Measurements from ENCODE around the gene RASSF5.

The RASSF5 gene

GRCh38 chr1:206573762-206574161 is 66.4 kb downstream of the RASSF5 start:
- no peak for TF ChIP-seq EZH2 (optimal IDR thresholded peaks at IDR 0.05; ENCODE audit: low read depth, low read length)
- no peak for TF ChIP-seq CTCF (IDR thresholded peaks at IDR 0.05; ENCODE audit: low read length)
- TF ChIP-seq EZH2phosphoT487 (IDR thresholded peaks at IDR 0.05; ENCODE audit: low read length) = no peak
- no peak for DNase-seq
- peaks cover 100% of the 10 kb centered on the region for H3K79me2 ChIP-seq (ENCODE audit: low read length)
- no peaks in the 10 kb centered on the region for H3K9me2 ChIP-seq (replicated peaks; ENCODE audit: insufficient read depth, low read length)
- H3K9ac ChIP-seq (ENCODE audit: low read length) = no peak overlapping the region
- H3K9me3 ChIP-seq (replicated peaks; ENCODE audit: insufficient read depth, low read length) = no peaks in the 10 kb centered on the region
- H3F3A ChIP-seq (ENCODE audit: insufficient read depth, low read length) = peaks cover 27% of the 10 kb centered on the region
- H3K4me3 ChIP-seq (ENCODE audit: low read length) = no peak overlapping the region
- no peaks in the 10 kb centered on the region for H3K27me3 ChIP-seq (replicated peaks; ENCODE audit: insufficient read depth, low read length)
- H3K4me2 ChIP-seq (ENCODE audit: low read depth, low read length) = peak overlapping the region; percentile 49; the same call in 1 of the 2 replicates
- H2AFZ ChIP-seq (ENCODE audit: low read length) = no peak overlapping the region
- H3K27ac ChIP-seq (ENCODE audit: low read length) = peak overlapping the region; percentile 56; the same call in 1 of the 2 replicates
- peaks cover 46% of the 10 kb centered on the region for H4K20me1 ChIP-seq (ENCODE audit: insufficient read depth, low read length)
- peaks cover 73% of the 10 kb centered on the region for H3K4me1 ChIP-seq (ENCODE audit: low read length)
- peaks cover 23% of the 10 kb centered on the region; the same call in 1 of the 2 replicates for H3K36me3 ChIP-seq (replicated peaks; ENCODE audit: insufficient read depth, low read length)

GRCh38 chr1:206575165-206575893 is 68.0 kb downstream of the RASSF5 start:
- Histone ChIP-seq H3K9me3 (replicated peaks; ENCODE audit: insufficient read depth, low read length) (no peaks in the 10 kb centered on the region), H3K36me3 (replicated peaks; ENCODE audit: insufficient read depth, low read length) (peaks cover 26% of the 10 kb centered on the region; the same call in 1 of the 2 replicates), H3K27ac (ENCODE audit: low read length) (peak overlapping the region; percentile 56; the same call in 1 of the 2 replicates), H3F3A (ENCODE audit: insufficient read depth, low read length) (peaks cover 29% of the 10 kb centered on the region), H3K4me2 (ENCODE audit: low read depth, low read length) (peak overlapping the region; percentile 49; the same call in 1 of the 2 replicates), H3K4me1 (ENCODE audit: low read length) (peaks cover 74% of the 10 kb centered on the region), H3K9me2 (replicated peaks; ENCODE audit: insufficient read depth, low read length) (no peaks in the 10 kb centered on the region), H3K27me3 (replicated peaks; ENCODE audit: insufficient read depth, low read length) (no peaks in the 10 kb centered on the region), H3K4me3 (ENCODE audit: low read length) (no peak overlapping the region), H2AFZ (ENCODE audit: low read length) (no peak overlapping the region), H3K79me2 (ENCODE audit: low read length) (peaks cover 100% of the 10 kb centered on the region), H4K20me1 (ENCODE audit: insufficient read depth, low read length) (peaks cover 54% of the 10 kb centered on the region), H3K9ac (ENCODE audit: low read length) (peak overlapping the region; percentile 0; the same call in 1 of the 2 replicates)
- no peak for TF ChIP-seq EZH2phosphoT487 (IDR thresholded peaks at IDR 0.05; ENCODE audit: low read length)
- TF ChIP-seq CTCF (IDR thresholded peaks at IDR 0.05; ENCODE audit: low read length) = no peak
- TF ChIP-seq EZH2 (optimal IDR thresholded peaks at IDR 0.05; ENCODE audit: low read depth, low read length) = no peak
- peak; percentile 87 for DNase-seq

- peak overlapping the region; percentile 0; the same call in 1 of the 2 replicates for H3K9ac ChIP-seq (ENCODE audit: low read length)
- peaks cover 100% of the 10 kb centered on the region for H3K79me2 ChIP-seq (ENCODE audit: low read length)
- peaks cover 56% of the 10 kb centered on the region for H4K20me1 ChIP-seq (ENCODE audit: insufficient read depth, low read length)
- H3K36me3 ChIP-seq (replicated peaks; ENCODE audit: insufficient read depth, low read length) = peaks cover 26% of the 10 kb centered on the region; the same call in 1 of the 2 replicates
- DNase-seq = no peak
- peaks cover 70% of the 10 kb centered on the region for H3K4me1 ChIP-seq (ENCODE audit: low read length)
- H3K27me3 ChIP-seq (replicated peaks; ENCODE audit: insufficient read depth, low read length) = no peaks in the 10 kb centered on the region
- no peak overlapping the region for H2AFZ ChIP-seq (ENCODE audit: low read length)
- TF ChIP-seq EZH2phosphoT487 (IDR thresholded peaks at IDR 0.05; ENCODE audit: low read length) (no peak), CTCF (IDR thresholded peaks at IDR 0.05; ENCODE audit: low read length) (no peak), EZH2 (optimal IDR thresholded peaks at IDR 0.05; ENCODE audit: low read depth, low read length) (no peak)
- H3F3A ChIP-seq (ENCODE audit: insufficient read depth, low read length) = peaks cover 35% of the 10 kb centered on the region
- H3K27ac ChIP-seq (ENCODE audit: low read length) = peak overlapping the region; percentile 56; the same call in 1 of the 2 replicates
- H3K9me2 ChIP-seq (replicated peaks; ENCODE audit: insufficient read depth, low read length) = no peaks in the 10 kb centered on the region
- no peak overlapping the region for H3K4me3 ChIP-seq (ENCODE audit: low read length)
- H3K9me3 ChIP-seq (replicated peaks; ENCODE audit: insufficient read depth, low read length) = no peaks in the 10 kb centered on the region
- peak overlapping the region; percentile 49; the same call in 1 of the 2 replicates for H3K4me2 ChIP-seq (ENCODE audit: low read depth, low read length)
Measured at GRCh38 chr1:206575894-206576737, 68.8 kb downstream of the RASSF5 start.

Measured in MM.1S (cell line).